GM12878 (cell line): Measurements from ENCODE around the gene LIMS1. TPM values are rescaled to one million over a fixed set of nuclear protein-coding genes. Genes with fewer than 3 reads are reported as not detected.

Experiments used
- ATAC-seq: fragments of 200-7000 bp; cut with Tn5 transposase; 3 replicates; pipeline ENCODE4 v1.9.1; 2020; ENCODE audit warnings: mild to moderate bottlenecking, moderate library complexity
- BruUV-seq: library from RNA; stranded (reverse); fragments of 400-500 nt; replicated peaks from 2 replicates; lab custom pipeline; 2021; lab: Mats Ljungman, UMichigan
- CTCF ChIA-PET: fragments of 300-600 bp; sonication (Branson Sonifier 250); formaldehyde crosslinking; extraction: SDS; loops from one replicate; lab custom pipeline; 2021; ENCODE audit warnings: inconsistent platforms; lab: Yijun Ruan, JAX
- POLR2A ChIA-PET: fragments of 350-600 bp; formaldehyde crosslinking; extraction: SDS; loops from one replicate; lab custom pipeline; 2021; ENCODE audit warnings: inconsistent platforms; lab: Charles Lee
- RAD21 ChIA-PET: fragments of 300-600 bp; sonication (Branson Sonifier 250); formaldehyde crosslinking; loops from one replicate; lab custom pipeline; 2023; ENCODE audit warnings: antibody characterized with exemption; ENCODE audit not compliant: unreplicated experiment; lab: Charles Lee
- SMC1A ChIA-PET: fragments of 300-600 bp; sonication (Branson Sonifier 250); formaldehyde crosslinking; loops from one replicate; lab custom pipeline; 2023; ENCODE audit not compliant: unreplicated experiment, uncharacterized antibody; lab: Charles Lee
- DNase-seq: peaks from one replicate; pipeline ENCODE4 v3.0.0-alpha.2; 2011; ENCODE audit warnings: low read depth, low spot score
- FAIRE-seq: peaks from 3 replicates; lab custom pipeline; 2011; peaks lifted over from hg19 to GRCh38; lab: Jason Lieb, UNC
- H2AFZ ChIP-seq: 2 replicates; pipeline ENCODE4 v1.6.0; 2011; ENCODE audit warnings: low read depth, low read length, control low read depth; ENCODE audit not compliant: control insufficient read depth
- H3K27ac ChIP-seq: 2 replicates; pipeline ENCODE4 v1.5.1; 2011; ENCODE audit warnings: control low read depth; ENCODE audit not compliant: control insufficient read depth, insufficient read depth
- H3K27me3 ChIP-seq, 2 experiments: replicated peaks in 1 of 2; 2 replicates each; pipeline versions ENCODE4 v1.6.0 to v1.6.1; 2011; ENCODE audit warnings: low read length in 1 of 2; ENCODE audit not compliant: control insufficient read depth in 2 of 2, insufficient read depth in 2 of 2
- H3K36me3 ChIP-seq, 2 experiments: 2 replicates each; pipeline ENCODE4 v1.5.1; 2011; ENCODE audit warnings: low read length in 1 of 2; ENCODE audit not compliant: control insufficient read depth in 2 of 2, insufficient read depth in 2 of 2
- H3K4me1 ChIP-seq: 2 replicates; pipeline ENCODE4 v1.6.1; 2011; ENCODE audit warnings: mild to moderate bottlenecking, low read length, moderate library complexity, mixed read lengths; ENCODE audit not compliant: control insufficient read depth, insufficient read depth
- H3K4me2 ChIP-seq: 2 replicates; pipeline ENCODE4 v1.6.0; 2011; ENCODE audit warnings: control low read depth; ENCODE audit not compliant: control insufficient read depth, insufficient read depth
- H3K4me3 ChIP-seq: fragments of 200-600 bp; sonication (generic); 2 replicates; pipeline ENCODE4 v1.5.1; 2016
- H3K79me2 ChIP-seq: 2 replicates; pipeline ENCODE4 v1.6.0; 2011; ENCODE audit warnings: low read length; ENCODE audit not compliant: control insufficient read depth, insufficient read depth
- H3K9ac ChIP-seq: 2 replicates; pipeline ENCODE4 v1.8.0; 2011; ENCODE audit warnings: low read length, control low read depth, mixed read lengths; ENCODE audit not compliant: control insufficient read depth, insufficient read depth
- H3K9me3 ChIP-seq: replicated peaks from 3 replicates; pipeline ENCODE4 v1.5.1; 2011; ENCODE audit warnings: mild to moderate bottlenecking, low read length; ENCODE audit not compliant: control insufficient read depth, insufficient read depth
- H4K20me1 ChIP-seq: 2 replicates; pipeline ENCODE4 v1.6.0; 2011; ENCODE audit not compliant: control insufficient read depth, insufficient read depth
- DPF2 ChIP-seq: fragments of 450-650 bp; IDR thresholded peaks from 2 replicates; pipeline ENCODE4 v1.6.1; 2017; ENCODE audit warnings: mild to moderate bottlenecking
- FOXM1 ChIP-seq: IDR thresholded peaks from 2 replicates; pipeline ENCODE4 v1.6.1; 2012; ENCODE audit warnings: low read depth, mild to moderate bottlenecking, inconsistent platforms, low read length, moderate library complexity
- PML ChIP-seq: IDR thresholded peaks from 2 replicates; pipeline ENCODE4 v1.6.1; 2012; ENCODE audit warnings: low read length, inconsistent platforms
- POLR2AphosphoS2 ChIP-seq: IDR thresholded peaks from 2 replicates; pipeline ENCODE4 v1.6.1; 2011; ENCODE audit warnings: low read depth, mild to moderate bottlenecking, low read length, improper control_type of control experiment, moderate library complexity
- RUNX3 ChIP-seq: IDR thresholded peaks from 2 replicates; pipeline ENCODE4 v1.6.1; 2012; ENCODE audit warnings: low read length, inconsistent platforms
- SIX5 ChIP-seq: IDR thresholded peaks from 2 replicates; pipeline ENCODE4 v1.6.1; 2011; ENCODE audit warnings: mild to moderate bottlenecking, low read depth, low read length, moderate library complexity; ENCODE audit not compliant: severe bottlenecking
- SRF ChIP-seq, 2 experiments: IDR thresholded peaks; 2 replicates each; pipeline ENCODE4 v1.6.1; 2011; ENCODE audit warnings: low read depth in 2 of 2, low read length in 2 of 2, mild to moderate bottlenecking in 1 of 2, moderate library complexity in 1 of 2
- WGBS: methylation state at CpG from one replicate; pipeline ENCODE4 v1.1.6; 2016; ENCODE audit warnings: low lambda C conversion rate; ENCODE audit not compliant: insufficient replicate concordance, insufficient coverage; ENCODE audit errors: missing lambda C conversion rate; 5-methylcytosine and 5-hydroxymethylcytosine counted together
- in situ Hi-C: fragments of 300-500 bp; cut with MboI; formaldehyde crosslinking; loops from 9 replicates; pipeline ENCODE4 v1.14.3; 2018; ENCODE audit warnings: mixed read lengths
- intact Hi-C: fragments of 100-400 bp; cut with micrococcal nuclease; formaldehyde crosslinking; loops from one replicate; pipeline ENCODE4 v1.14.2; 2022; ENCODE audit not compliant: unreplicated experiment
- polyA plus RNA-seq, 11 experiments: library from polyadenylated mRNA; depleted of rRNA in 4 of 11; unstranded in 6 of 11; stranded (reverse) in 5 of 11; fragments of >200 nt; fragmentation: Nextera tagmentation in 4 of 11; fragmentation: Illumina TruSeq in 1 of 11; extraction: Ambion mirVana in 4 of 11; extraction: Trizol in 1 of 11; gene quantifications; 1 replicate in 1 of 11; 2 replicates in 10 of 11; pipeline versions ENCODE4 v1.2.1 to v1.2.3, GENCODE V29; 2011 to 2016; ENCODE audit warnings: inconsistent platforms in 2 of 11, missing spikeins in 2 of 11, low read depth in 1 of 11
- total RNA-seq, 4 experiments: library from RNA; depleted of rRNA in 3 of 4; stranded (reverse); fragments of >200 nt in 3 of 4; fragmentation: Illumina TruSeq in 1 of 4; extraction: Trizol in 1 of 4; gene quantifications; 2 replicates each; pipeline versions ENCODE4 v1.2.1 to v1.2.3, GENCODE V29; 2013 to 2021
- TF ChIP-seq, protein P1 (sequence below): IDR thresholded peaks from 2 replicates; pipeline ENCODE4 v1.6.1; 2012; ENCODE audit warnings: low read depth, low read length, improper control_type of control experiment
- TF ChIP-seq, protein P2 (sequence below): IDR thresholded peaks from 2 replicates; pipeline ENCODE4 v1.6.1; 2012; ENCODE audit warnings: low read depth, low read length, improper control_type of control experiment

LIMS1 gene
- total and polyA plus RNA-seq, 10 of the 15 experiments (the other 5 are each of a cell fraction or from before 2014, with no cell fraction given) = 15.7 to 98.1 (median 43.9) TPM

DNA sequence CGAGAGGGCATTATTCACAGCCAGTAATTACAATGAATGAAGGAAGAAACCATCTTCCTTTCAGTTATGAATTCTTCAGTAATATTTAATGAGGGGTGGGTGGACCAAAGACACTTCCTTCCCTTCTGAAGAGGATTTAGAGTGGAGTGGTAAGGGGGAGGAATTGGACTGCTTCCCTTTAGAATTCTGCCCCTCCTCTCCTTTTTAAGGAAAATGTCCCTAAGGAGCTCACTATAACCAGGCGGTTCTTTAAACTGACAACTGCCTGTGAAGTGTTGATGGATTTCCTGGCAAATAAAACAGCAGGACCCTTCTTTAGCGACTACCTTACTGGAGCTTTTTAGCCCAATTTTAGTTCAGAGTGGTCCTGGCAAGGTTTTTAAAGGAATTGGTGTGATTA lies 86.4 kb downstream of the LIMS1 start:
- no TSS peak for BruUV-seq
- RAD21 ChIA-PET = interaction anchor here (0.9 to 4.7 kb wide), 7 partner anchors 9 to 44 kb away, joined by 3 to 52 read pairs (median 4); no protein-coding TSS in a partner anchor
- DNase-seq = no peak
- SMC1A ChIA-PET = interaction anchor here (0.6 to 23.9 kb wide), 7 partner anchors 3 to 166 kb away, joined by 3 to 800 read pairs (median 6); partner anchors contain the start of gene CCDC138
- H3K79me2 ChIP-seq = peaks cover 2% of the 10 kb centered on the region
- in situ Hi-C loops = no loop called here
- H3K27me3 ChIP-seq = no peaks in the 10 kb centered on the region
- no peaks in the 10 kb centered on the region for H3K36me3 ChIP-seq
- TF ChIP-seq PML = no peak
- TF ChIP-seq, protein P1, sequence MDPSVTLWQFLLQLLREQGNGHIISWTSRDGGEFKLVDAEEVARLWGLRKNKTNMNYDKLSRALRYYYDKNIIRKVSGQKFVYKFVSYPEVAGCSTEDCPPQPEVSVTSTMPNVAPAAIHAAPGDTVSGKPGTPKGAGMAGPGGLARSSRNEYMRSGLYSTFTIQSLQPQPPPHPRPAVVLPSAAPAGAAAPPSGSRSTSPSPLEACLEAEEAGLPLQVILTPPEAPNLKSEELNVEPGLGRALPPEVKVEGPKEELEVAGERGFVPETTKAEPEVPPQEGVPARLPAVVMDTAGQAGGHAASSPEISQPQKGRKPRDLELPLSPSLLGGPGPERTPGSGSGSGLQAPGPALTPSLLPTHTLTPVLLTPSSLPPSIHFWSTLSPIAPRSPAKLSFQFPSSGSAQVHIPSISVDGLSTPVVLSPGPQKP = no peak
- no peak for TF ChIP-seq RUNX3
- no peak for TF ChIP-seq SRF (IDR thresholded peaks at IDR 0.05; ENCODE audit: low read depth in 2 of 2, low read length in 2 of 2)
- TF ChIP-seq, protein P2, sequence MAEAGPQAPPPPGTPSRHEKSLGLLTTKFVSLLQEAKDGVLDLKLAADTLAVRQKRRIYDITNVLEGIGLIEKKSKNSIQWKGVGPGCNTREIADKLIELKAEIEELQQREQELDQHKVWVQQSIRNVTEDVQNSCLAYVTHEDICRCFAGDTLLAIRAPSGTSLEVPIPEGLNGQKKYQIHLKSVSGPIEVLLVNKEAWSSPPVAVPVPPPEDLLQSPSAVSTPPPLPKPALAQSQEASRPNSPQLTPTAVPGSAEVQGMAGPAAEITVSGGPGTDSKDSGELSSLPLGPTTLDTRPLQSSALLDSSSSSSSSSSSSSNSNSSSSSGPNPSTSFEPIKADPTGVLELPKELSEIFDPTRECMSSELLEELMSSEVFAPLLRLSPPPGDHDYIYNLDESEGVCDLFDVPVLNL = no peak
- TF ChIP-seq DPF2 = no peak
- no peak for TF ChIP-seq POLR2AphosphoS2
- TF ChIP-seq SIX5 = no peak
- TF ChIP-seq FOXM1 = no peak
- TF ChIP-seq, all 136 proteins: peak for 0
- Histone ChIP-seq H4K20me1 (no peaks in the 10 kb centered on the region; the same call in 1 of the 2 replicates), H3K27ac (no peak overlapping the region), H2AFZ (no peak overlapping the region), H3K4me2 (0 out of 2 replicates have a peak overlapping the region, but pooled peaks have one; percentile 9), H3K9ac (no peak overlapping the region), H3K4me1 (peaks cover 18% of the 10 kb centered on the region), H3K9me3 (no peaks in the 10 kb centered on the region), H3K4me3 (no peak overlapping the region)
- WGBS = 97% methylated on average over 3 of the region's 3 CpGs
- ATAC-seq (no peak), FAIRE-seq (no peak)
- ChIA-PET CTCF (interaction anchor here (0.6 to 11.7 kb wide), 5 partner anchors 8 to 145 kb away, joined by 3 to 161 read pairs (median 11); no protein-coding TSS in a partner anchor), POLR2A (interaction anchor here (1.0 to 2.0 kb wide), 4 partner anchors 8 to 11 kb away, joined by 3 to 17 read pairs (median 6); no protein-coding TSS in a partner anchor)
- intact Hi-C loops = no loop called here
